Measurements from ENCODE around the gene ATAD3B.

GRCh38 chr1:1490633-1491230 is 19.2 kb downstream of the ATAD3B start:
- TF ChIP-seq CTCF (IDR thresholded peaks at IDR 0.05) (no peak), POLR2A (IDR thresholded peaks at IDR 0.05) (no peak), POLR2AphosphoS5 (IDR thresholded peaks at IDR 0.05) (no peak)
